ENCODE data around the gene SORT1. TPM values are rescaled to one million over a fixed set of nuclear protein-coding genes. Genes with fewer than 3 reads are reported as not detected.

The SORT1 gene
- total and polyA plus RNA-seq, 2 of the 13 experiments (the other 11 are each of a cell fraction or from before 2014, with no cell fraction given), result 32.4 to 93.0 TPM

DNA sequence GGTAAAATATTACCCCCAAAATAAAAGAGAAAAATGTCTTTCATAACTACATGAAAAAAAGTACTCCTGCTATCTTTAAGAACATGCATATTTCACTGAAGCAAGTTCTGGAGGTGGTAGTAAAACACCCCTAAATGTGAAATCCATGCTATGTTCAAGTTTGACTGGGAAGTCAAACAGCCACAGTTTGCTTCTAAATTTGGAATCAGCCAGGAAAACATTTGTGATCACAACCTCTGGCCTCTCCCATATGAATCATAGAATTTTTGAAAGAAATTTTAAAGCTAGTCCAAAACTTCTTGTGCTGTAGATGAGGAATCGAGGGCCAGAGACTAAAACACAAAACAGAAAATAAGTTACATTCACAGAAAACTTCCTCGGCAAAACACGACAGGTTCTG is 6.6 kb downstream of the SORT1 start:
- H3K36me3 ChIP-seq (replicated peaks in 1 of 2; ENCODE audit: control insufficient read depth in 1 of 2, insufficient read depth in 2 of 2, low read length in 2 of 2), result peaks cover 0 to 8% of the 10 kb centered on the region in 2 experiments; a peak in 2 of 5 replicates
- H4K20me1 ChIP-seq (ENCODE audit: insufficient read depth, low read length), result no peaks in the 10 kb centered on the region
- no TSS peak for BruUV-seq (replicated peaks)
- H3K27me3 ChIP-seq (ENCODE audit: control insufficient read depth in 1 of 2, insufficient read depth in 2 of 2, low read length in 2 of 2), result no peaks in the 10 kb centered on the region
- peaks cover 88% of the 10 kb centered on the region for H3K79me2 ChIP-seq (ENCODE audit: insufficient read depth, low read length)
- H2AFZ ChIP-seq (ENCODE audit: low read length), result no peak overlapping the region
- H3K4me3 ChIP-seq (replicated peaks in 1 of 3; ENCODE audit: insufficient read depth in 1 of 3, low read depth in 2 of 3, low read length in 3 of 3), result peak overlapping the region in 2 of 3 experiments; percentile 6 to 31; a peak in 3 of 6 replicates
- 80% methylated on average over 3 of the region's 3 CpGs for WGBS (ENCODE audit: low lambda C conversion rate)
- H3K4me2 ChIP-seq (ENCODE audit: low read depth, low read length), result peak overlapping the region; percentile 82
- CTCF ChIA-PET (ENCODE audit: low intra/inter-chr PET ratio, low total read pairs), result no interaction called here
- H3K9me3 ChIP-seq (ENCODE audit: low read length), result no peaks in the 10 kb centered on the region
- DNase-seq (ENCODE audit: low spot score) (no peak), FAIRE-seq (no peak), ATAC-seq (no peak)
- peak overlapping the region; percentile 63; the same call in 1 of the 2 replicates for H3K9ac ChIP-seq (ENCODE audit: insufficient read depth, low read depth, low read length)
- in situ Hi-C loops (cut with HindIII; ENCODE audit: extremely low pct_ligation_motif_present, low pct_unique_long_range_greater_than_20kb) (no loop called here), intact Hi-C loops (cut with micrococcal nuclease; ENCODE audit: unreplicated experiment) (loop anchor here (10.0 kb wide), 1 partner anchor 296 kb away; the partner anchor contains the start of gene TMEM167B)
- H3K4me1 ChIP-seq (ENCODE audit: insufficient read depth, low read length), result peaks cover 94% of the 10 kb centered on the region
- peak overlapping the region; percentile 84 for H3K27ac ChIP-seq (ENCODE audit: extremely low read length, insufficient read depth, low read length)
- POLR2A ChIA-PET, result interaction anchor here (0.8 to 3.3 kb wide), 3 partner anchors 18 to 108 kb away, joined by 3 to 22 read pairs (median 21); partner anchors contain the start of gene PSRC1
- TF ChIP-seq, protein P1, sequence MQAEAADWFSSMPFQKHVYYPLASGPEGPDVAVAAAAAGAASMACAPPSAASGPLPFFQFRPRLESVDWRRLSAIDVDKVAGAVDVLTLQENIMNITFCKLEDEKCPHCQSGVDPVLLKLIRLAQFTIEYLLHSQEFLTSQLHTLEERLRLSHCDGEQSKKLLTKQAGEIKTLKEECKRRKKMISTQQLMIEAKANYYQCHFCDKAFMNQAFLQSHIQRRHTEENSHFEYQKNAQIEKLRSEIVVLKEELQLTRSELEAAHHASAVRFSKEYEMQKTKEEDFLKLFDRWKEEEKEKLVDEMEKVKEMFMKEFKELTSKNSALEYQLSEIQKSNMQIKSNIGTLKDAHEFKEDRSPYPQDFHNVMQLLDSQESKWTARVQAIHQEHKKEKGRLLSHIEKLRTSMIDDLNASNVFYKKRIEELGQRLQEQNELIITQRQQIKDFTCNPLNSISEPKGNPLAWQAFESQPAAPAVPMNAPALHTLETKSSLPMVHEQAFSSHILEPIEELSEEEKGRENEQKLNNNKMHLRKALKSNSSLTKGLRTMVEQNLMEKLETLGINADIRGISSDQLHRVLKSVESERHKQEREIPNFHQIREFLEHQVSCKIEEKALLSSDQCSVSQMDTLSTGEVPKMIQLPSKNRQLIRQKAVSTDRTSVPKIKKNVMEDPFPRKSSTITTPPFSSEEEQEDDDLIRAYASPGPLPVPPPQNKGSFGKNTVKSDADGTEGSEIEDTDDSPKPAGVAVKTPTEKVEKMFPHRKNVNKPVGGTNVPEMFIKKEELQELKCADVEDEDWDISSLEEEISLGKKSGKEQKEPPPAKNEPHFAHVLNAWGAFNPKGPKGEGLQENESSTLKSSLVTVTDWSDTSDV (CRISPR knock-in tag; IDR thresholded peaks at IDR 0.05), result no peak
- TF ChIP-seq NCOA2 (CRISPR knock-in tag; IDR thresholded peaks at IDR 0.05), result no peak
- no peak for TF ChIP-seq NPAS2 (CRISPR knock-in tag; IDR thresholded peaks at IDR 0.05; ENCODE audit: borderline replicate concordance)
- TF ChIP-seq, protein P2, sequence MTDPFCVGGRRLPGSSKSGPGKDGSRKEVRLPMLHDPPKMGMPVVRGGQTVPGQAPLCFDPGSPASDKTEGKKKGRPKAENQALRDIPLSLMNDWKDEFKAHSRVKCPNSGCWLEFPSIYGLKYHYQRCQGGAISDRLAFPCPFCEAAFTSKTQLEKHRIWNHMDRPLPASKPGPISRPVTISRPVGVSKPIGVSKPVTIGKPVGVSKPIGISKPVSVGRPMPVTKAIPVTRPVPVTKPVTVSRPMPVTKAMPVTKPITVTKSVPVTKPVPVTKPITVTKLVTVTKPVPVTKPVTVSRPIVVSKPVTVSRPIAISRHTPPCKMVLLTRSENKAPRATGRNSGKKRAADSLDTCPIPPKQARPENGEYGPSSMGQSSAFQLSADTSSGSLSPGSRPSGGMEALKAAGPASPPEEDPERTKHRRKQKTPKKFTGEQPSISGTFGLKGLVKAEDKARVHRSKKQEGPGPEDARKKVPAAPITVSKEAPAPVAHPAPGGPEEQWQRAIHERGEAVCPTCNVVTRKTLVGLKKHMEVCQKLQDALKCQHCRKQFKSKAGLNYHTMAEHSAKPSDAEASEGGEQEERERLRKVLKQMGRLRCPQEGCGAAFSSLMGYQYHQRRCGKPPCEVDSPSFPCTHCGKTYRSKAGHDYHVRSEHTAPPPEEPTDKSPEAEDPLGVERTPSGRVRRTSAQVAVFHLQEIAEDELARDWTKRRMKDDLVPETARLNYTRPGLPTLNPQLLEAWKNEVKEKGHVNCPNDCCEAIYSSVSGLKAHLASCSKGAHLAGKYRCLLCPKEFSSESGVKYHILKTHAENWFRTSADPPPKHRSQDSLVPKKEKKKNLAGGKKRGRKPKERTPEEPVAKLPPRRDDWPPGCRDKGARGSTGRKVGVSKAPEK (CRISPR knock-in tag; IDR thresholded peaks at IDR 0.05; ENCODE audit: borderline replicate concordance), result no peak
- TF ChIP-seq, protein P3, sequence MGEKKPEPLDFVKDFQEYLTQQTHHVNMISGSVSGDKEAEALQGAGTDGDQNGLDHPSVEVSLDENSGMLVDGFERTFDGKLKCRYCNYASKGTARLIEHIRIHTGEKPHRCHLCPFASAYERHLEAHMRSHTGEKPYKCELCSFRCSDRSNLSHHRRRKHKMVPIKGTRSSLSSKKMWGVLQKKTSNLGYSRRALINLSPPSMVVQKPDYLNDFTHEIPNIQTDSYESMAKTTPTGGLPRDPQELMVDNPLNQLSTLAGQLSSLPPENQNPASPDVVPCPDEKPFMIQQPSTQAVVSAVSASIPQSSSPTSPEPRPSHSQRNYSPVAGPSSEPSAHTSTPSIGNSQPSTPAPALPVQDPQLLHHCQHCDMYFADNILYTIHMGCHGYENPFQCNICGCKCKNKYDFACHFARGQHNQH (CRISPR knock-in tag; IDR thresholded peaks at IDR 0.05), result no peak
- TF ChIP-seq ZNF605 (CRISPR knock-in tag; IDR thresholded peaks at IDR 0.05), result no peak
